ENCODE data around the gene CCDC107. TPM values are rescaled to one million over a fixed set of nuclear protein-coding genes. Genes with fewer than 3 reads are reported as not detected.

CCDC107 gene
- total RNA-seq, 1 donor from 2014 or later: 32.5 TPM

- H3K27ac Mint-ChIP-seq (ENCODE audit: unreplicated experiment): peak overlapping the region; percentile 99
- H3K36me3 Mint-ChIP-seq (ENCODE audit: unreplicated experiment): no peaks in the 10 kb centered on the region
- DNase-seq: no peak
- H3K4me1 Mint-ChIP-seq (ENCODE audit: low read depth, unreplicated experiment): peaks cover 15% of the 10 kb centered on the region
- peaks cover 20% of the 10 kb centered on the region for H3K9me3 Mint-ChIP-seq (ENCODE audit: unreplicated experiment)
- TF ChIP-seq, protein P1, sequence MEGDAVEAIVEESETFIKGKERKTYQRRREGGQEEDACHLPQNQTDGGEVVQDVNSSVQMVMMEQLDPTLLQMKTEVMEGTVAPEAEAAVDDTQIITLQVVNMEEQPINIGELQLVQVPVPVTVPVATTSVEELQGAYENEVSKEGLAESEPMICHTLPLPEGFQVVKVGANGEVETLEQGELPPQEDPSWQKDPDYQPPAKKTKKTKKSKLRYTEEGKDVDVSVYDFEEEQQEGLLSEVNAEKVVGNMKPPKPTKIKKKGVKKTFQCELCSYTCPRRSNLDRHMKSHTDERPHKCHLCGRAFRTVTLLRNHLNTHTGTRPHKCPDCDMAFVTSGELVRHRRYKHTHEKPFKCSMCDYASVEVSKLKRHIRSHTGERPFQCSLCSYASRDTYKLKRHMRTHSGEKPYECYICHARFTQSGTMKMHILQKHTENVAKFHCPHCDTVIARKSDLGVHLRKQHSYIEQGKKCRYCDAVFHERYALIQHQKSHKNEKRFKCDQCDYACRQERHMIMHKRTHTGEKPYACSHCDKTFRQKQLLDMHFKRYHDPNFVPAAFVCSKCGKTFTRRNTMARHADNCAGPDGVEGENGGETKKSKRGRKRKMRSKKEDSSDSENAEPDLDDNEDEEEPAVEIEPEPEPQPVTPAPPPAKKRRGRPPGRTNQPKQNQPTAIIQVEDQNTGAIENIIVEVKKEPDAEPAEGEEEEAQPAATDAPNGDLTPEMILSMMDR (IDR thresholded peaks at IDR 0.05; ENCODE audit: partially characterized antibody, unreplicated experiment): no peak
- peak overlapping the region; percentile 83 for H3K4me3 Mint-ChIP-seq (ENCODE audit: unreplicated experiment)
- peaks cover 19% of the 10 kb centered on the region for H3K27me3 Mint-ChIP-seq (ENCODE audit: unreplicated experiment)
These were observed 1.7 kb upstream of the CCDC107 start for GRCh38 chr9:35656348-35656747.

GRCh38 chr9:35656831-35657545 lies 1.1 kb upstream of the CCDC107 start:
- peak overlapping the region; percentile 99 for H3K27ac Mint-ChIP-seq (ENCODE audit: unreplicated experiment)
- H3K4me1 Mint-ChIP-seq (ENCODE audit: low read depth, unreplicated experiment): peaks cover 14% of the 10 kb centered on the region

DNA sequence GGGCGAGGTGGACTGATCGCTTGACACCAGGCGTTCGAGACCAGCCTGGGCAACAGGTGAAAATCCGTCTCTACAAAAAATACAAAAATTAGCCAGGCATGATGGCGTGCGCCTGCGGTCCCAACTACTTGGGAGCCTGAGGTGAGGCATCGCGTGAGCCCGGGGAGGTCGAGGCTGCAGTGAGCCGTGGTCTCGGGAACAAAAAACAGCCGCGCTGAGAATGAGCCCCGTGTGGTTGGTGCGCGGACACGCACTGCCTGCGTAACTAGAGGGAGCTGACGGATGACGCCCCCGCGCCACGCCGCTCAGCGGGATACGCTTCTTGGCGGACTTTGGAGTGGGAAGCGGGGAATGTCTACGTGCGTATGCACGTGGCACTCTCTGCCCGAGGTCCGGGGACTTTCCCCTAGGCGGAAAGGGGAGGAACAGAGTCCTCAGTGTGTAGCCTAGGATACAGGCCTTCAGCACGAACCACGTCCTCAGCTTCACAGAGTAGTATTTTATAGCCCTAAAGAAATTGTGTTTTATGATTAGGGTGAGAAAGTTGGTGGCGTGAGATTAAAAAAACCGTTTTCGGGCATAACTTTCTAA lies 451 bp upstream of the CCDC107 start, which contains the start of gene RMRP:
Gene RMRP (minus strand): TSS at position 474 of the 591 bp plus-strand sequence.
- no peaks in the 10 kb centered on the region for H3K36me3 Mint-ChIP-seq (ENCODE audit: unreplicated experiment)
- peaks cover 14% of the 10 kb centered on the region for H3K4me1 Mint-ChIP-seq (ENCODE audit: low read depth, unreplicated experiment)
- peaks cover 15% of the 10 kb centered on the region for H3K27me3 Mint-ChIP-seq (ENCODE audit: unreplicated experiment)
- peak within 1 kb of the TSS; percentile 91 for H3K4me3 Mint-ChIP-seq (ENCODE audit: unreplicated experiment)
- H3K9me3 Mint-ChIP-seq (ENCODE audit: unreplicated experiment): peaks cover 20% of the 10 kb centered on the region
- TF ChIP-seq, protein P1 (IDR thresholded peaks at IDR 0.05; ENCODE audit: partially characterized antibody, unreplicated experiment): no peak
- peak within 1 kb of the TSS; percentile 99 for H3K27ac Mint-ChIP-seq (ENCODE audit: unreplicated experiment)
- peak; percentile 91 for DNase-seq

More at GRCh38 chr9:35656831-35657545, 1.1 kb upstream of the CCDC107 start:
- Mint-ChIP-seq H3K27me3 (ENCODE audit: unreplicated experiment) (peaks cover 15% of the 10 kb centered on the region), H3K36me3 (ENCODE audit: unreplicated experiment) (no peaks in the 10 kb centered on the region), H3K4me3 (ENCODE audit: unreplicated experiment) (peak overlapping the region; percentile 83), H3K9me3 (ENCODE audit: unreplicated experiment) (peaks cover 20% of the 10 kb centered on the region)
- DNase-seq: no peak
- TF ChIP-seq, protein P1 (IDR thresholded peaks at IDR 0.05; ENCODE audit: partially characterized antibody, unreplicated experiment): no peak

DNA sequence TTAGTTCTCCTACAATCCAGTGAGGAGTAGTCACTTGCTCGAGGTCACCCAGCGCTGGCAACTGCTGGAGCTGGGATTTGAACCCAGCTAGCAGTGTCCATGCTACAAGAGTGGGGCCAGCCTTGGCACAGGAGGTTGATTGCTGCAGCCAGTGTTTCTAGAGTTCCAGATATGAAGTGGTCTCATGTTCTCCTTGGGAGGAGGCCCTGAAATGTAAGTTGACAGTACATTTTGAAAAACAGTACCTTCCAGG lies 802 bp downstream of the CCDC107 start:
- TF ChIP-seq, protein P1 (IDR thresholded peaks at IDR 0.05; ENCODE audit: partially characterized antibody, unreplicated experiment): no peak
- DNase-seq: no peak
- Mint-ChIP-seq H3K9me3 (ENCODE audit: unreplicated experiment) (peaks cover 21% of the 10 kb centered on the region), H3K36me3 (ENCODE audit: unreplicated experiment) (no peaks in the 10 kb centered on the region), H3K4me1 (ENCODE audit: low read depth, unreplicated experiment) (peaks cover 14% of the 10 kb centered on the region), H3K27me3 (ENCODE audit: unreplicated experiment) (peaks cover 16% of the 10 kb centered on the region), H3K27ac (ENCODE audit: unreplicated experiment) (peak overlapping the region; percentile 90), H3K4me3 (ENCODE audit: unreplicated experiment) (peak overlapping the region; percentile 91)

DNA sequence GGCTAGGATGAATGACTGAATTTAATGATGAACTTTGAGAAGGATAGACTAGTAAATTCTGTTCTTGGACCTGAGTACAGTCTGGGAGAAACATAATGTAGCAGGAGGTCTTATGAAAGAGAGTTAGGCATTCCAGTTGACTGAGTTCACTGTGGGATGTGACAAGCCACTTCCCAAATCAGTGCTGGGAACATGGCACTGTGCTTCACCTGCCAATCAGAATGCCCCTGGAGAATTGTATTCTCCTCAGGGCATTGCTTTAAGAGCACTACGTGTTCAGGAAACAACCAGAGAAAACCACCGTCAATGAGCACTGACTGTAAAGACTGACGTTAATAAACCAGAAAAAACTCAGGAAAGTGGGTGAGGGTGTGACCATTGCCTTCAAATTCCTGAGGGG lies 1.2 kb downstream of the CCDC107 start:
- Mint-ChIP-seq H3K4me3 (ENCODE audit: unreplicated experiment) (peak overlapping the region; percentile 91), H3K9me3 (ENCODE audit: unreplicated experiment) (peaks cover 21% of the 10 kb centered on the region), H3K36me3 (ENCODE audit: unreplicated experiment) (no peaks in the 10 kb centered on the region), H3K4me1 (ENCODE audit: low read depth, unreplicated experiment) (peaks cover 14% of the 10 kb centered on the region), H3K27me3 (ENCODE audit: unreplicated experiment) (peaks cover 16% of the 10 kb centered on the region), H3K27ac (ENCODE audit: unreplicated experiment) (peak overlapping the region; percentile 10)
- TF ChIP-seq, protein P1 (IDR thresholded peaks at IDR 0.05; ENCODE audit: partially characterized antibody, unreplicated experiment): no peak
- no peak for DNase-seq

All from glutamatergic neuron (in vitro differentiated cells).